ENCODE measurements around the gene PRR20G.

GRCh38 chr3:127291611-127292010 is 3.8 kb upstream of the PRR20G start:
- TF ChIP-seq CTCF (IDR thresholded peaks at IDR 0.05; ENCODE audit: control extremely low read depth in 1 of 3, insufficient read depth in 1 of 3, low read depth in 1 of 3, low read length in 3 of 3): no peak
- TF ChIP-seq CHD1 (IDR thresholded peaks at IDR 0.05; ENCODE audit: low read depth, low read length): no peak
- TF ChIP-seq, protein P1, sequence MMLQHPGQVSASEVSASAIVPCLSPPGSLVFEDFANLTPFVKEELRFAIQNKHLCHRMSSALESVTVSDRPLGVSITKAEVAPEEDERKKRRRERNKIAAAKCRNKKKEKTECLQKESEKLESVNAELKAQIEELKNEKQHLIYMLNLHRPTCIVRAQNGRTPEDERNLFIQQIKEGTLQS (IDR thresholded peaks at IDR 0.05; ENCODE audit: insufficient read depth, low read depth, low read length): no peak
- TF ChIP-seq YY1 (IDR thresholded peaks at IDR 0.05; ENCODE audit: low read depth, low read length): no peak
- no peak for TF ChIP-seq NRF1 (IDR thresholded peaks at IDR 0.05; ENCODE audit: low read depth, low read length)
- TF ChIP-seq EP300 (IDR thresholded peaks at IDR 0.05; ENCODE audit: borderline replicate concordance in 1 of 2, low read depth in 2 of 2, low read length in 2 of 2): no peak
- no peak for TF ChIP-seq TAF1 (IDR thresholded peaks at IDR 0.05; ENCODE audit: low read depth, low read length)
